K562 (cell line): ENCODE measurements around the gene DBP. TPM values are rescaled to one million over a fixed set of nuclear protein-coding genes. Genes with fewer than 3 reads are reported as not detected.

ENCODE experiments used
- ATAC-seq: fragments of 200-7000 bp; cut with Tn5 transposase; 3 replicates; pipeline ENCODE4 v1.9.1; 2020; ENCODE audit warnings: moderate library complexity
- BruUV-seq: library from RNA; stranded (reverse); fragments of 400-500 nt; replicated peaks from 2 replicates; lab custom pipeline; 2021; lab: Mats Ljungman, UMichigan
- CTCF ChIA-PET: fragments of 300-600 bp; formaldehyde crosslinking; extraction: SDS; loops from one replicate; lab custom pipeline; 2021; ENCODE audit warnings: low intra/inter-chr PET ratio; lab: Yijun Ruan, JAX
- POLR2A ChIA-PET: fragments of 300-600, 350-650 bp; sonication (Branson Sonifier 250); formaldehyde crosslinking; extraction: SDS; loops from one replicate; lab custom pipeline; 2021; ENCODE audit warnings: antibody characterized with exemption, inconsistent platforms; lab: Yijun Ruan, JAX
- DNase-seq, 4 experiments: peaks; one replicate each; pipeline versions ENCODE4 v3.0.0 to v3.0.0-alpha.2; 2011 to 2018; ENCODE audit warnings: low spot score in 3 of 4, mixed read lengths in 3 of 4; ENCODE audit errors: extremely low read depth in 1 of 4
- FAIRE-seq: peaks from 2 replicates; lab custom pipeline; 2011; peaks lifted over from hg19 to GRCh38; lab: Jason Lieb, UNC
- H2AFZ ChIP-seq: 2 replicates; pipeline ENCODE4 v1.6.0; 2011; ENCODE audit warnings: low read depth, low read length, control low read depth, inconsistent platforms
- H3K27ac ChIP-seq: fragments of 200-600 bp; 3 replicates; pipeline ENCODE4 v1.8.0; 2011; ENCODE audit warnings: low read depth, mild to moderate bottlenecking, control low read depth, inconsistent platforms, low read length, moderate library complexity, mixed read lengths; ENCODE audit errors: extremely low read depth
- H3K27me3 ChIP-seq, 2 experiments: fragments of 300-600 bp in 1 of 2; 2 replicates in 1 of 2; 3 replicates in 1 of 2; pipeline versions ENCODE4 v1.6.0 to v1.8.0; 2011; ENCODE audit warnings: inconsistent platforms in 2 of 2, low read length in 2 of 2, mild to moderate bottlenecking in 1 of 2, mixed read lengths in 1 of 2, moderate library complexity in 1 of 2; ENCODE audit not compliant: control insufficient read depth in 2 of 2, insufficient read depth in 2 of 2
- H3K36me3 ChIP-seq: fragments of 300-600 bp; 3 replicates; pipeline ENCODE4 v1.8.0; 2011; ENCODE audit warnings: mild to moderate bottlenecking, low read length, inconsistent platforms; ENCODE audit not compliant: control insufficient read depth, insufficient read depth
- H3K4me1 ChIP-seq, 2 experiments: fragments of 200-600 bp in 1 of 2; replicated peaks in 1 of 2; 2 replicates in 1 of 2; 3 replicates in 1 of 2; pipeline versions ENCODE4 v1.5.1 to v1.8.0; 2011; ENCODE audit warnings: inconsistent platforms in 2 of 2, low read length in 2 of 2, mild to moderate bottlenecking in 1 of 2, mixed read lengths in 1 of 2, moderate library complexity in 1 of 2; ENCODE audit not compliant: control insufficient read depth in 2 of 2, insufficient read depth in 2 of 2
- H3K4me2 ChIP-seq: 2 replicates; pipeline ENCODE4 v1.6.1; 2011; ENCODE audit warnings: low read length, control low read depth, inconsistent platforms, mixed read lengths; ENCODE audit not compliant: insufficient read depth
- H3K4me3 ChIP-seq: fragments of 200-600 bp; sonication (generic), shearing (Covaris generic); 2 replicates; pipeline ENCODE4 v1.5.1; 2016; ENCODE audit warnings: control low read depth, inconsistent platforms
- H3K79me2 ChIP-seq: fragments of 200-600 bp; 3 replicates; pipeline ENCODE4 v1.8.0; 2011; ENCODE audit warnings: low read length, inconsistent platforms; ENCODE audit not compliant: control insufficient read depth, insufficient read depth
- H3K9ac ChIP-seq, 2 experiments: 2 replicates each; pipeline versions ENCODE4 v1.6.0 to v1.6.1; 2011; ENCODE audit warnings: low read depth in 2 of 2, low read length in 2 of 2, control low read depth in 1 of 2, inconsistent platforms in 1 of 2, mild to moderate bottlenecking in 1 of 2, mixed read lengths in 1 of 2; ENCODE audit not compliant: insufficient read depth in 1 of 2
- H3K9me1 ChIP-seq: one replicate; pipeline ENCODE4 v1.6.0; 2011; ENCODE audit warnings: inconsistent platforms, mild to moderate bottlenecking, low read length, moderate library complexity; ENCODE audit not compliant: control insufficient read depth, insufficient read depth
- H3K9me3 ChIP-seq: replicated peaks from 2 replicates; pipeline ENCODE4 v1.5.1; 2011; ENCODE audit warnings: low read depth, low read length, inconsistent platforms; ENCODE audit not compliant: control insufficient read depth, insufficient read depth
- H4K20me1 ChIP-seq: replicated peaks from 2 replicates; pipeline ENCODE4 v1.6.1; 2011; ENCODE audit warnings: low read length, inconsistent platforms, mixed read lengths; ENCODE audit not compliant: control insufficient read depth, insufficient read depth
- ATF1 ChIP-seq, 2 experiments: fragments of 450-650 bp in 1 of 2; IDR thresholded peaks; 2 replicates each; pipeline ENCODE4 v1.6.1; 2016; ENCODE audit warnings: missing compliant biosample characterization in 1 of 2, missing genetic modification characterization in 1 of 2
- CHD1 ChIP-seq: fragments of 200-600 bp; sonication (generic); IDR thresholded peaks from one replicate; pipeline ENCODE4 v1.6.1; 2012; ENCODE audit warnings: mild to moderate bottlenecking, moderate library complexity, low read length, inconsistent platforms
- CREBBP ChIP-seq: IDR thresholded peaks from one replicate; pipeline ENCODE4 v1.6.1; 2012; ENCODE audit warnings: low read depth, mild to moderate bottlenecking, control low read depth, inconsistent platforms, low read length
- CXXC5 ChIP-seq: fragments of 250-450 bp; sonication (Bioruptor Pico); IDR thresholded peaks from 2 replicates; pipeline ENCODE4 v1.8.0; 2022; ENCODE audit warnings: inconsistent platforms, mild to moderate bottlenecking, moderate library complexity
- DEAF1 ChIP-seq: fragments of 450-650 bp; formaldehyde crosslinking; IDR thresholded peaks from 2 replicates; pipeline ENCODE4 v1.4.0; 2020; ENCODE audit warnings: mild to moderate bottlenecking, moderate library complexity
- ESRRB ChIP-seq: fragments of 250-450 bp; sonication (Bioruptor Pico); IDR thresholded peaks from 2 replicates; pipeline ENCODE4 v1.5.0; 2020; ENCODE audit warnings: mild to moderate bottlenecking, moderate library complexity, borderline replicate concordance
- GABPA ChIP-seq: fragments of 200-800 bp; sonication (Bioruptor generic); conservative IDR thresholded peaks from 2 replicates; pipeline ENCODE4 v1.6.1; 2016; ENCODE audit warnings: low read depth, missing genetic modification characterization, missing compliant biosample characterization
- JUND ChIP-seq, 2 experiments: IDR thresholded peaks; 2 replicates in 1 of 2; 3 replicates in 1 of 2; pipeline ENCODE4 v1.6.1; 2011; ENCODE audit warnings: borderline replicate concordance in 2 of 2, low read depth in 2 of 2, low read length in 2 of 2, improper control_type of control experiment in 1 of 2, missing biosample characterization in 1 of 2, missing genetic modification characterization in 1 of 2, missing genetic modification reagents in 1 of 2
- MECOM ChIP-seq: fragments of 250-450 bp; sonication (Bioruptor Pico); IDR thresholded peaks from 2 replicates; pipeline ENCODE4 v1.8.0; 2022; ENCODE audit warnings: inconsistent platforms
- NONO ChIP-seq, 2 experiments: fragments of 200-400 bp in 1 of 2; fragments of 450-650 bp in 1 of 2; formaldehyde crosslinking in 1 of 2; IDR thresholded peaks; 2 replicates each; pipeline ENCODE4 v1.6.1; 2017; ENCODE audit warnings: low read depth in 2 of 2, mild to moderate bottlenecking in 2 of 2, moderate library complexity in 2 of 2, low read length in 1 of 2
- POLR2B ChIP-seq: fragments of 450-650 bp; IDR thresholded peaks from 2 replicates; pipeline ENCODE4 v1.6.1; 2018; ENCODE audit warnings: low read depth; ENCODE audit not compliant: partially characterized antibody
- POLR2G ChIP-seq: fragments of 200-400 bp; formaldehyde crosslinking; IDR thresholded peaks from 2 replicates; pipeline ENCODE4 v1.6.1; 2017; ENCODE audit warnings: low read depth, mild to moderate bottlenecking, antibody characterized with exemption, low read length, moderate library complexity
- PRPF4 ChIP-seq: fragments of 200-400 bp; formaldehyde crosslinking; IDR thresholded peaks from one replicate; pipeline ENCODE4 v1.6.1; 2017; ENCODE audit warnings: low read length, low read depth, mild to moderate bottlenecking; ENCODE audit not compliant: insufficient read depth, poor library complexity, severe bottlenecking
- RFX7 ChIP-seq: fragments of 250-450 bp; sonication (Bioruptor Pico); IDR thresholded peaks from 2 replicates; pipeline ENCODE4 v1.5.1; 2021; ENCODE audit warnings: mild to moderate bottlenecking
- YY1 ChIP-seq, 3 experiments: IDR thresholded peaks; 2 replicates each; pipeline ENCODE4 v1.6.1; 2011; ENCODE audit warnings: low read length in 2 of 3, mild to moderate bottlenecking in 2 of 3, moderate library complexity in 2 of 3, borderline replicate concordance in 1 of 3, control low read depth in 1 of 3, low read depth in 1 of 3; ENCODE audit not compliant: insufficient read depth in 3 of 3, insufficient replicate concordance in 2 of 3, control insufficient read depth in 1 of 3, insufficient read length in 1 of 3; ENCODE audit errors: extremely low read depth in 1 of 3
- ZC3H4 ChIP-seq: sonication (generic); formaldehyde crosslinking; IDR thresholded peaks from 2 replicates; pipeline ENCODE4 v1.9.0; 2021; ENCODE audit warnings: missing genetic modification reagents, borderline replicate concordance
- ZKSCAN8 ChIP-seq: fragments of 200-800 bp; sonication (Bioruptor generic); IDR thresholded peaks from 2 replicates; pipeline ENCODE4 v1.6.1; 2016; ENCODE audit warnings: missing genetic modification characterization, missing compliant biosample characterization
- ZNF146 ChIP-seq: IDR thresholded peaks from one replicate; pipeline ENCODE4 v1.6.1; 2018; ENCODE audit warnings: missing compliant biosample characterization; ENCODE audit not compliant: unreplicated experiment
- ZNF175 ChIP-seq: fragments of 200-800 bp; sonication (Bioruptor generic); IDR thresholded peaks from 2 replicates; pipeline ENCODE4 v1.6.1; 2016; ENCODE audit warnings: low read depth, mild to moderate bottlenecking, missing genetic modification characterization, missing compliant biosample characterization
- WGBS: fragments of 100-300 bp; shearing (Covaris generic); methylation state at CpG from one replicate; pipeline ENCODE4 v1.1.6; 2016; ENCODE audit warnings: low coverage, mixed read lengths; ENCODE audit not compliant: insufficient coverage; ENCODE audit errors: missing lambda C conversion rate; 5-methylcytosine and 5-hydroxymethylcytosine counted together
- in situ Hi-C: fragments of 300-500 bp; cut with MboI; formaldehyde crosslinking; loops from 4 replicates; pipeline ENCODE4 v1.15.0; 2018; ENCODE audit warnings: inconsistent platforms, mixed read lengths
- intact Hi-C: fragments of 100-400 bp; cut with micrococcal nuclease; formaldehyde crosslinking; loops from 2 replicates; pipeline ENCODE4 v1.14.2; 2022
- polyA plus RNA-seq, 8 experiments: library from polyadenylated mRNA; depleted of rRNA in 4 of 8; stranded (reverse) in 5 of 8; unstranded in 3 of 8; fragments of >200 nt; fragmentation: Nextera tagmentation in 2 of 8; fragmentation: Illumina TruSeq in 1 of 8; extraction: Ambion mirVana in 2 of 8; extraction: Trizol in 1 of 8; gene quantifications; 2 replicates each; pipeline versions ENCODE4 v1.2.1 to v1.2.3, GENCODE V29; 2011 to 2014; ENCODE audit warnings: inconsistent platforms in 1 of 8, missing spikeins in 1 of 8
- total RNA-seq, 7 experiments: library from RNA; depleted of rRNA in 6 of 7; stranded (reverse); fragments of >200 nt in 6 of 7; fragmentation: Illumina TruSeq in 2 of 7; extraction: Trizol in 2 of 7; gene quantifications; 2 replicates each; pipeline versions ENCODE4 v1.2.1 to v1.2.3, GENCODE V29; 2011 to 2021; ENCODE audit warnings: low replicate concordance in 1 of 7

The DBP gene
- total and polyA plus RNA-seq, 9 of the 15 experiments (the other 6 are each of a cell fraction or from before 2014, with no cell fraction given): 0.25 to 5.5 (median 1.8) TPM

- peak overlapping the region; percentile 93 for H2AFZ ChIP-seq
- POLR2A ChIA-PET: interaction anchor here (1.1 to 1.3 kb wide), 2 partner anchors 142 to 355 kb away, joined by 3 to 4 read pairs; partner anchors contain the start of gene RUVBL2
- intact Hi-C loops: no loop called here
- peak; percentile 67; the same call in 1 of the 2 replicates for TF ChIP-seq ATF1 (CRISPR knock-in tag; IDR thresholded peaks at IDR 0.05)
- peak; percentile 97 for TF ChIP-seq ATF1 (tag; IDR thresholded peaks at IDR 0.05)
- no peak for TF ChIP-seq PRPF4
- TF ChIP-seq RFX7 (CRISPR knock-in tag): no peak
- no peak for TF ChIP-seq DEAF1 (CRISPR knock-in tag)
- TF ChIP-seq ESRRB (CRISPR knock-in tag): no peak
- TF ChIP-seq ZNF175 (CRISPR knock-in tag): no peak
- TF ChIP-seq CXXC5 (CRISPR knock-in tag): no peak
- peak; percentile 85 for TF ChIP-seq CHD1
- TF ChIP-seq MECOM (CRISPR knock-in tag): no peak
- TF ChIP-seq ZKSCAN8 (CRISPR knock-in tag): no peak
- TF ChIP-seq YY1 (IDR thresholded peaks at IDR 0.05; ENCODE audit: borderline replicate concordance in 1 of 3, control insufficient read depth in 1 of 3, extremely low read depth in 1 of 3, insufficient read depth in 3 of 3, insufficient read length in 1 of 3, insufficient replicate concordance in 2 of 3, low read depth in 1 of 3, low read length in 2 of 3): no peak
- TF ChIP-seq GABPA (tag): 0 out of 2 replicates have a peak, but pooled peaks have one; percentile 1
- TF ChIP-seq JUND (IDR thresholded peaks at IDR 0.05; ENCODE audit: borderline replicate concordance, low read depth, low read length): peak; percentile 71
- peak; percentile 49; the same call in 2 of the 3 replicates for TF ChIP-seq JUND (tag; IDR thresholded peaks at IDR 0.05; ENCODE audit: borderline replicate concordance, low read depth, low read length)
- TF ChIP-seq ZNF146 (CRISPR knock-in tag): no peak
- TF ChIP-seq NONO (IDR thresholded peaks at IDR 0.05; ENCODE audit: low read depth in 2 of 2, low read length in 1 of 2): peak in 1 of 2 experiments; percentile 86; a peak in 2 of 4 replicates
- peak; percentile 11; the same call in 1 of the 2 replicates for TF ChIP-seq ZC3H4 (CRISPR knock-in tag)
- no peak for TF ChIP-seq POLR2G
- peak; percentile 16 for TF ChIP-seq POLR2B
- TF ChIP-seq CREBBP: no peak
Observed at GRCh38 chr19:48638831-48639381, 1.7 kb upstream of the DBP start.

More at GRCh38 chr19:48638831-48639381, 1.7 kb upstream of the DBP start:
- peak; percentile 77 to 88 (median 80) for DNase-seq
- peak overlapping the region; percentile 100 for H3K4me2 ChIP-seq
- BruUV-seq: no TSS peak
- CTCF ChIA-PET: interaction anchor here (0.6 kb wide), 1 partner anchor 103 kb away, joined by 3 read pairs; no protein-coding TSS in a partner anchor
- 0 out of 2 replicates have a peak, but pooled peaks cover 4% of the 10 kb centered on the region for H4K20me1 ChIP-seq
- H3K4me3 ChIP-seq: peak overlapping the region; percentile 51
- peak overlapping the region; percentile 91 for H3K27ac ChIP-seq
- peak; percentile 13 for ATAC-seq
- peaks cover 3% of the 10 kb centered on the region for H3K9me1 ChIP-seq
- in situ Hi-C loops: no loop called here
- 9% methylated on average over 16 of the region's 16 CpGs for WGBS
- H3K9me3 ChIP-seq: no peaks in the 10 kb centered on the region
- no peaks in the 10 kb centered on the region for H3K36me3 ChIP-seq
- H3K27me3 ChIP-seq: no peaks in the 10 kb centered on the region
- H3K79me2 ChIP-seq: peaks cover 27% of the 10 kb centered on the region; the same call in 2 of the 3 replicates
- peaks cover 32 to 58% of the 10 kb centered on the region in 2 experiments for H3K4me1 ChIP-seq
- peak overlapping the region; percentile 78 to 94 for H3K9ac ChIP-seq
- FAIRE-seq: peak; percentile 56
